Right lung (tissue), 5 donors: ENCODE measurements around the gene SLC17A3. TPM values are rescaled to one million over a fixed set of nuclear protein-coding genes. Genes with fewer than 3 reads are reported as not detected.
A peak's percentile ranks its signal among the peaks of the same experiment; 100 is the strongest.

Experiments used
- DNase-seq, 2 donors: peaks; one replicate each; pipeline ENCODE4 v3.0.0-alpha.2; 2013
- polyA plus RNA-seq, 5 donors: library from polyadenylated mRNA; unstranded; fragments of 120-200 nt; gene quantifications; one replicate each; pipeline versions ENCODE4 v1.2.1 to v1.2.3, GENCODE V29; 2013; ENCODE audit warnings: inconsistent platforms in 1 of 5, low replicate concordance in 1 of 5; ENCODE audit not compliant: insufficient read length in 5 of 5, insufficient read depth in 1 of 5

SLC17A3 gene
- polyA plus RNA-seq, 5 donors: 0.19 to 0.42 TPM; not detected in 3

- DNase-seq: no peak
Measured at GRCh38 chr6:25892877-25893276, 18.8 kb upstream of the SLC17A3 start.

GRCh38 chr6:25889877-25890853, 16.1 kb upstream of the SLC17A3 start:
- DNase-seq: peak; percentile 23 to 46

GRCh38 chr6:25888626-25889025, 14.6 kb upstream of the SLC17A3 start:
- DNase-seq: no peak

- DNase-seq: no peak
Measured at GRCh38 chr6:25886066-25886465, 12.0 kb upstream of the SLC17A3 start.

GRCh38 chr6:25883991-25884390, 9.9 kb upstream of the SLC17A3 start:
- DNase-seq: no peak

- no peak for DNase-seq
Measured at GRCh38 chr6:25883536-25883935, 9.5 kb upstream of the SLC17A3 start.

GRCh38 chr6:25882051-25882496, 8.0 kb upstream of the SLC17A3 start:
- peak in 1 of 2 donors; percentile 2 for DNase-seq

GRCh38 chr6:25880601-25881000, 6.6 kb upstream of the SLC17A3 start:
- no peak for DNase-seq

- no peak for DNase-seq
Measured at GRCh38 chr6:25878721-25879322, 4.8 kb upstream of the SLC17A3 start.

GRCh38 chr6:25875926-25876602, 2.0 kb upstream of the SLC17A3 start:
- DNase-seq: no peak

GRCh38 chr6:25875563-25875905, 1.5 kb upstream of the SLC17A3 start:
- DNase-seq: no peak

GRCh38 chr6:25874822-25875562, 949 bp upstream of the SLC17A3 start:
- DNase-seq: no peak

GRCh38 chr6:25872814-25873213, 1.2 kb downstream of the SLC17A3 start:
- no peak for DNase-seq

GRCh38 chr6:25869840-25870239, 4.2 kb downstream of the SLC17A3 start:
- DNase-seq: no peak

- DNase-seq: no peak
Measured at GRCh38 chr6:25868436-25869183, 5.4 kb downstream of the SLC17A3 start.

- no peak for DNase-seq
Measured at GRCh38 chr6:25866011-25866410, 8.0 kb downstream of the SLC17A3 start.

- no peak for DNase-seq
Measured at GRCh38 chr6:25863360-25863759, 10.7 kb downstream of the SLC17A3 start.

- DNase-seq: no peak
Measured at GRCh38 chr6:25862199-25862598, 11.8 kb downstream of the SLC17A3 start.

GRCh38 chr6:25852756-25853155, 21.3 kb downstream of the SLC17A3 start:
- no peak for DNase-seq

- DNase-seq: no peak
Measured at GRCh38 chr6:25851961-25852360, 22.1 kb downstream of the SLC17A3 start.

- no peak for DNase-seq
Measured at GRCh38 chr6:25844518-25844917, 29.5 kb downstream of the SLC17A3 start.
